ENCODE data around the gene CELF4. TPM values are rescaled to one million over a fixed set of nuclear protein-coding genes. Genes with fewer than 3 reads are reported as not detected.

The CELF4 gene
- total RNA-seq, 4 donors from 2014 or later, result 0.16 to 0.59 TPM; not detected in 2

GRCh38 chr18:37280701-37281393 lies 284.8 kb downstream of the CELF4 start:
- H3K4me3 ChIP-seq (ENCODE audit: low read depth, poor library complexity, severe bottlenecking), result no peak overlapping the region
- intact Hi-C loops (cut with DNase I; ENCODE audit: low total_unique reads), result no loop called here
- WGBS, 2 donors, result 54 to 64% methylated on average over 11 of the region's 11 CpGs
- no peak for DNase-seq (ENCODE audit: low spot score in 2 of 2)
- no peak for TF ChIP-seq POLR2A (IDR thresholded peaks at IDR 0.05)
- TF ChIP-seq CTCF (IDR thresholded peaks at IDR 0.05), result no peak

GRCh38 chr18:37277804-37278203 lies 287.8 kb downstream of the CELF4 start:
- TF ChIP-seq POLR2A (IDR thresholded peaks at IDR 0.05) (no peak), CTCF (IDR thresholded peaks at IDR 0.05) (no peak)
- WGBS, 2 donors, result 44 to 47% methylated on average over 10 of the region's 10 CpGs
- intact Hi-C loops (cut with DNase I; ENCODE audit: low total_unique reads), result no loop called here
- no peak overlapping the region for H3K4me3 ChIP-seq (ENCODE audit: low read depth, poor library complexity, severe bottlenecking)
- DNase-seq (ENCODE audit: low spot score in 2 of 2), result no peak

- no peak for DNase-seq (ENCODE audit: low spot score in 2 of 2)
- WGBS, 2 donors, result 74 to 79% methylated on average over 10 of the region's 10 CpGs
- TF ChIP-seq POLR2A (IDR thresholded peaks at IDR 0.05) (no peak), CTCF (IDR thresholded peaks at IDR 0.05) (no peak)
- no peak overlapping the region for H3K4me3 ChIP-seq (ENCODE audit: low read depth, poor library complexity, severe bottlenecking)
- intact Hi-C loops (cut with DNase I; ENCODE audit: low total_unique reads), result no loop called here
Measured at GRCh38 chr18:37276111-37276890, 289.3 kb downstream of the CELF4 start.

- TF ChIP-seq CTCF (IDR thresholded peaks at IDR 0.05), result no peak
- 16 to 17% methylated on average over 26 to 31 of the region's 32 CpGs for WGBS, 2 donors
- intact Hi-C loops (cut with DNase I; ENCODE audit: low total_unique reads), result no loop called here
- no peak for DNase-seq (ENCODE audit: low spot score in 2 of 2)
- H3K4me3 ChIP-seq (ENCODE audit: low read depth, poor library complexity, severe bottlenecking), result no peak overlapping the region
Measured at GRCh38 chr18:37275237-37275741, 290.3 kb downstream of the CELF4 start.

- intact Hi-C loops (cut with DNase I; ENCODE audit: low total_unique reads), result no loop called here
- no peak for DNase-seq (ENCODE audit: low spot score in 2 of 2)
- TF ChIP-seq CTCF (IDR thresholded peaks at IDR 0.05) (no peak), POLR2A (IDR thresholded peaks at IDR 0.05) (no peak)
- 12 to 16% methylated on average over 42 to 69 of the region's 82 CpGs for WGBS, 2 donors
- H3K4me3 ChIP-seq (ENCODE audit: low read depth, poor library complexity, severe bottlenecking), result no peak overlapping the region
Measured at GRCh38 chr18:37274309-37275236, 291.0 kb downstream of the CELF4 start.

Measured in lower leg skin (tissue), 4 donors.